Neural cell (in vitro differentiated cells): ENCODE data around the gene ROBO4. TPM values are rescaled to one million over a fixed set of nuclear protein-coding genes. Genes with fewer than 3 reads are reported as not detected.

Experiments
- H2AFZ ChIP-seq: fragments of 200-600, 300-800 bp; sonication (generic), shearing (Covaris generic); 2 replicates; pipeline ENCODE4 v1.6.0; 2014; ENCODE audit warnings: low read depth, mild to moderate bottlenecking, antibody characterized with exemption, low read length, moderate library complexity
- H3F3A ChIP-seq: fragments of 200-600 bp; shearing (Covaris generic); 2 replicates; pipeline ENCODE4 v1.6.1; 2016; ENCODE audit warnings: mild to moderate bottlenecking, moderate library complexity, mixed read lengths, antibody characterized with exemption, low read length; ENCODE audit not compliant: insufficient read depth, poor library complexity, severe bottlenecking
- H3K27ac ChIP-seq: fragments of 200-600, 300-800 bp; sonication (generic), shearing (Covaris generic); 2 replicates; pipeline ENCODE4 v1.5.1; 2014; ENCODE audit warnings: mild to moderate bottlenecking, low read length, moderate library complexity
- H3K27me3 ChIP-seq: fragments of 300-800, 200-600 bp; sonication (generic), shearing (Covaris generic); 2 replicates; pipeline ENCODE4 v1.6.0; 2014; ENCODE audit warnings: mild to moderate bottlenecking, low read depth, low read length, moderate library complexity; ENCODE audit not compliant: insufficient read depth
- H3K36me3 ChIP-seq: fragments of 300-800, 200-600 bp; sonication (generic), shearing (Covaris generic); 2 replicates; pipeline ENCODE4 v1.5.1; 2014; ENCODE audit warnings: mild to moderate bottlenecking, antibody characterized with exemption, low read length, moderate library complexity; ENCODE audit not compliant: insufficient read depth
- H3K4me2 ChIP-seq: fragments of 300-800, 200-600 bp; sonication (generic), shearing (Covaris generic); 2 replicates; pipeline ENCODE4 v1.6.0; 2014; ENCODE audit warnings: mild to moderate bottlenecking, low read length
- H3K4me3 ChIP-seq: fragments of 300-800, 200-600 bp; sonication (generic), shearing (Covaris generic); 2 replicates; pipeline ENCODE4 v1.5.1; 2014; ENCODE audit warnings: mild to moderate bottlenecking, low read length, moderate library complexity
- H3K79me2 ChIP-seq: fragments of 200-600 bp; shearing (Covaris generic); replicated peaks from 2 replicates; pipeline ENCODE4 v1.6.0; 2014; ENCODE audit warnings: mild to moderate bottlenecking, low read length, moderate library complexity; ENCODE audit not compliant: insufficient read depth
- H3K9ac ChIP-seq: fragments of 300-800, 200-600 bp; sonication (generic), shearing (Covaris generic); 2 replicates; pipeline ENCODE4 v1.6.1; 2016; ENCODE audit warnings: mild to moderate bottlenecking, low read length, mixed read lengths
- H3K9me2 ChIP-seq: fragments of 200-600 bp; shearing (Covaris generic); 2 replicates; pipeline ENCODE4 v1.6.1; 2016; ENCODE audit warnings: mild to moderate bottlenecking, low read length, mixed read lengths; ENCODE audit not compliant: insufficient read depth
- H3K9me3 ChIP-seq: fragments of 200-600, 300-800 bp; sonication (generic), shearing (Covaris generic); 2 replicates; pipeline ENCODE4 v1.6.1; 2016; ENCODE audit warnings: mild to moderate bottlenecking, mixed run types, low read length, moderate library complexity, mixed read lengths
- H4K20me1 ChIP-seq: fragments of 200-600 bp; shearing (Covaris generic); 2 replicates; pipeline ENCODE4 v1.6.1; 2016; ENCODE audit warnings: mild to moderate bottlenecking, mixed run types; ENCODE audit not compliant: insufficient read depth
- EP300 ChIP-seq: fragments of 450-650 bp; conservative IDR thresholded peaks from 2 replicates; pipeline ENCODE4 v1.6.1; 2014; ENCODE audit warnings: antibody characterized with exemption, mild to moderate bottlenecking, moderate library complexity; ENCODE audit not compliant: poor library complexity, severe bottlenecking
- EZH2 ChIP-seq: fragments of 200-600, 300-800 bp; shearing (Covaris generic), sonication (generic); IDR thresholded peaks from 2 replicates; pipeline ENCODE4 v1.6.1; 2014; ENCODE audit warnings: antibody characterized with exemption, low read length, borderline replicate concordance, mild to moderate bottlenecking; ENCODE audit not compliant: insufficient read depth, poor library complexity, severe bottlenecking
- MXI1 ChIP-seq: fragments of 450-650 bp; conservative IDR thresholded peaks from 2 replicates; pipeline ENCODE4 v1.6.1; 2014; ENCODE audit warnings: antibody characterized with exemption, mild to moderate bottlenecking; ENCODE audit not compliant: poor library complexity, severe bottlenecking
- POLR2AphosphoS5 ChIP-seq: IDR thresholded peaks from 2 replicates; pipeline ENCODE4 v1.6.1; 2012
- RAD21 ChIP-seq: fragments of 450-650 bp; conservative IDR thresholded peaks from 2 replicates; pipeline ENCODE4 v1.6.1; 2014; ENCODE audit warnings: antibody characterized with exemption, mild to moderate bottlenecking, moderate library complexity
- SMC3 ChIP-seq: fragments of 450-650 bp; conservative IDR thresholded peaks from 2 replicates; pipeline ENCODE4 v1.6.1; 2014; ENCODE audit warnings: antibody characterized with exemption, mild to moderate bottlenecking, moderate library complexity; ENCODE audit not compliant: poor library complexity
- TAF1 ChIP-seq: IDR thresholded peaks from 2 replicates; pipeline ENCODE4 v1.6.1; 2012; ENCODE audit warnings: low read depth
- polyA plus RNA-seq: library from polyadenylated mRNA; depleted of rRNA; stranded (reverse); fragments of >200 nt; gene quantifications from 2 replicates; pipeline ENCODE4 v1.2.3, GENCODE V29; 2014
- TF ChIP-seq, protein P1 (sequence below): fragments of 450-650 bp; IDR thresholded peaks from 2 replicates; pipeline ENCODE4 v1.5.1; 2014; ENCODE audit warnings: antibody characterized with exemption, mild to moderate bottlenecking, moderate library complexity; ENCODE audit not compliant: poor library complexity, severe bottlenecking
- TF ChIP-seq, protein P2 (sequence below): IDR thresholded peaks from 2 replicates; pipeline ENCODE4 v1.6.1; 2012; ENCODE audit warnings: borderline replicate concordance

Gene ROBO4
- polyA plus RNA-seq, 1 donor from 2014 or later, result not detected

DNA sequence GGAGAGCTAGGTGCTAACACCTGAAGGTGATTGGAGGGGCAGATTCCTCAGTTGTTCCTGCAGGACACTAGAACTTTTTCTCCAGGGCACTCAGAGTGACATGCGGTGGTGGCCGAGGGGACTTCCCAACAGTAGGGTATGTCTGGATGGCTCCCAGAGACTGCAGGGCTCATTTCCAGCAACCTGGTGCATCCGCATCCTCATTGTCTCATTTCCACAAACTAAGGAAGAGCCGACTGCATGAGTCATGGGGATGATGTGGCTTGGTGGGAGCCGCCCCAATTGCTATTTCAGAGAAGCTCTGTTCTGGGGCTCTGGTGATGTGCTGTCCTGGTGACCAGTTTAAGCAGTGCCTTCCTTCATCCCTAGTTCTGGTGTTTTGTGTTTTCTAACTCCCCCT lies 2.8 kb upstream of the ROBO4 start:
- Histone ChIP-seq H3K9ac (no peak overlapping the region), H2AFZ (no peak overlapping the region)

DNA sequence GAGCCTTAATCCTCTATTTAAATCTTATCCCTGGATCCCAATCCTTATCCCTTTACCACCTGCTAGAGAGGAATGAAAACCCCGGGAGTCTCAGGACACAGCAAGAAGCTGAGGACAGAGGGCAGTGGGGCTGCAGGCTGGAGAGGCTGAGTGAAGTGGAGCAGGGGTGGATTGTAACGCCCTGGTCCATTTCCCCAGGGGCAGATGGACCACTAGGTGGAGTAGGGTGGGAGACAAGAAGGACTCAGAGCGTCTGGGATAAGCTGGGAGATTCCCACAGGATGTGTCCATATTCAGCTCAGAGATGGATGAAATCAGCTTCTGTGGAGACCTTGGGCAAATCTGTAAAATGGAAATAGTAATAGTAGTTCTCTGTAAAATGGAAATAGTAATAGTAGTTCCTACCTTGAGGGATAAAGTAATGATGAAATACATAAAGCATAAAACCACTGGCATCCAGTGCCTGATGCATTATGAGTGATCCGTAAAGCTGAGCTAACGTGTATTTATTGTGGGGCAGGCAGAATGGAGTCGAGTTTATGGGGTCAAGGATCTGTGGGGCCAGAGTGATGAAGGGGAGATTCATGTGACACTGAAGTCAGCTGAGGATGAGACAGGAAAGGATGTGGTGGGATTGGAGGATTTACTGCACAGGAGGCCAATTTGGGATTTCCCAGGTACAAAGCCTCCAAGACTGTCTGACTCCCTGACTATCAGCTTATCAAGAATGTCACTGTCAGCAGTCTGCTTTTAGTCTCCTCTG lies 1.9 kb upstream of the ROBO4 start:
- Histone ChIP-seq H3K9me3 (no peaks in the 10 kb centered on the region), H3K79me2 (no peaks in the 10 kb centered on the region), H4K20me1 (no peaks in the 10 kb centered on the region), H3K27ac (no peak overlapping the region), H2AFZ (no peak overlapping the region), H3F3A (no peaks in the 10 kb centered on the region), H3K9ac (no peak overlapping the region), H3K4me3 (no peak overlapping the region), H3K27me3 (no peaks in the 10 kb centered on the region), H3K36me3 (no peaks in the 10 kb centered on the region), H3K9me2 (no peaks in the 10 kb centered on the region), H3K4me2 (no peak overlapping the region)
- TF ChIP-seq, protein P1, sequence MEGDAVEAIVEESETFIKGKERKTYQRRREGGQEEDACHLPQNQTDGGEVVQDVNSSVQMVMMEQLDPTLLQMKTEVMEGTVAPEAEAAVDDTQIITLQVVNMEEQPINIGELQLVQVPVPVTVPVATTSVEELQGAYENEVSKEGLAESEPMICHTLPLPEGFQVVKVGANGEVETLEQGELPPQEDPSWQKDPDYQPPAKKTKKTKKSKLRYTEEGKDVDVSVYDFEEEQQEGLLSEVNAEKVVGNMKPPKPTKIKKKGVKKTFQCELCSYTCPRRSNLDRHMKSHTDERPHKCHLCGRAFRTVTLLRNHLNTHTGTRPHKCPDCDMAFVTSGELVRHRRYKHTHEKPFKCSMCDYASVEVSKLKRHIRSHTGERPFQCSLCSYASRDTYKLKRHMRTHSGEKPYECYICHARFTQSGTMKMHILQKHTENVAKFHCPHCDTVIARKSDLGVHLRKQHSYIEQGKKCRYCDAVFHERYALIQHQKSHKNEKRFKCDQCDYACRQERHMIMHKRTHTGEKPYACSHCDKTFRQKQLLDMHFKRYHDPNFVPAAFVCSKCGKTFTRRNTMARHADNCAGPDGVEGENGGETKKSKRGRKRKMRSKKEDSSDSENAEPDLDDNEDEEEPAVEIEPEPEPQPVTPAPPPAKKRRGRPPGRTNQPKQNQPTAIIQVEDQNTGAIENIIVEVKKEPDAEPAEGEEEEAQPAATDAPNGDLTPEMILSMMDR, result no peak
- no peak for TF ChIP-seq POLR2AphosphoS5
- TF ChIP-seq EP300, result no peak
- TF ChIP-seq MXI1, result no peak
- no peak for TF ChIP-seq TAF1
- TF ChIP-seq EZH2, result no peak
- no peak for TF ChIP-seq RAD21
- TF ChIP-seq SMC3, result no peak
- TF ChIP-seq, protein P2, sequence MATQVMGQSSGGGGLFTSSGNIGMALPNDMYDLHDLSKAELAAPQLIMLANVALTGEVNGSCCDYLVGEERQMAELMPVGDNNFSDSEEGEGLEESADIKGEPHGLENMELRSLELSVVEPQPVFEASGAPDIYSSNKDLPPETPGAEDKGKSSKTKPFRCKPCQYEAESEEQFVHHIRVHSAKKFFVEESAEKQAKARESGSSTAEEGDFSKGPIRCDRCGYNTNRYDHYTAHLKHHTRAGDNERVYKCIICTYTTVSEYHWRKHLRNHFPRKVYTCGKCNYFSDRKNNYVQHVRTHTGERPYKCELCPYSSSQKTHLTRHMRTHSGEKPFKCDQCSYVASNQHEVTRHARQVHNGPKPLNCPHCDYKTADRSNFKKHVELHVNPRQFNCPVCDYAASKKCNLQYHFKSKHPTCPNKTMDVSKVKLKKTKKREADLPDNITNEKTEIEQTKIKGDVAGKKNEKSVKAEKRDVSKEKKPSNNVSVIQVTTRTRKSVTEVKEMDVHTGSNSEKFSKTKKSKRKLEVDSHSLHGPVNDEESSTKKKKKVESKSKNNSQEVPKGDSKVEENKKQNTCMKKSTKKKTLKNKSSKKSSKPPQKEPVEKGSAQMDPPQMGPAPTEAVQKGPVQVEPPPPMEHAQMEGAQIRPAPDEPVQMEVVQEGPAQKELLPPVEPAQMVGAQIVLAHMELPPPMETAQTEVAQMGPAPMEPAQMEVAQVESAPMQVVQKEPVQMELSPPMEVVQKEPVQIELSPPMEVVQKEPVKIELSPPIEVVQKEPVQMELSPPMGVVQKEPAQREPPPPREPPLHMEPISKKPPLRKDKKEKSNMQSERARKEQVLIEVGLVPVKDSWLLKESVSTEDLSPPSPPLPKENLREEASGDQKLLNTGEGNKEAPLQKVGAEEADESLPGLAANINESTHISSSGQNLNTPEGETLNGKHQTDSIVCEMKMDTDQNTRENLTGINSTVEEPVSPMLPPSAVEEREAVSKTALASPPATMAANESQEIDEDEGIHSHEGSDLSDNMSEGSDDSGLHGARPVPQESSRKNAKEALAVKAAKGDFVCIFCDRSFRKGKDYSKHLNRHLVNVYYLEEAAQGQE, result no peak

More for the DNA sequence above, 2.8 kb upstream of the ROBO4 start:
- no peak for TF ChIP-seq EP300
- TF ChIP-seq, protein P1, result no peak
- no peak for TF ChIP-seq TAF1
- TF ChIP-seq POLR2AphosphoS5, result no peak
- no peak for TF ChIP-seq RAD21
- TF ChIP-seq SMC3, result no peak
- no peak for TF ChIP-seq EZH2
- TF ChIP-seq MXI1, result no peak
- TF ChIP-seq, protein P2, result no peak
- no peaks in the 10 kb centered on the region for H3K79me2 ChIP-seq
- no peaks in the 10 kb centered on the region for H3K9me2 ChIP-seq
- H3K4me2 ChIP-seq, result no peak overlapping the region
- no peaks in the 10 kb centered on the region for H3F3A ChIP-seq
- H3K36me3 ChIP-seq, result no peaks in the 10 kb centered on the region
- no peaks in the 10 kb centered on the region for H3K27me3 ChIP-seq
- no peaks in the 10 kb centered on the region for H3K9me3 ChIP-seq
- no peak overlapping the region for H3K4me3 ChIP-seq
- H3K27ac ChIP-seq, result no peak overlapping the region
- H4K20me1 ChIP-seq, result no peaks in the 10 kb centered on the region
